Activated CD8-positive, alpha-beta memory T cell treated with anti-CD3 and anti-CD28 coated beads, Interleukin-2, amount 50 U/mL, for 1 hour (primary cell): Measurements from ENCODE around the gene TOM1L2.
"Not testable (repeated sequence)": the region's sequence is repeated elsewhere in the genome, so short reads cannot be mapped to it uniquely, and the experiment has no call there.

Source experiments
- DNase-seq: peaks from one replicate; pipeline ENCODE4 v3.0.0-alpha.2; 2020; ENCODE audit errors: extremely low read depth

The TOM1L2 gene

DNA sequence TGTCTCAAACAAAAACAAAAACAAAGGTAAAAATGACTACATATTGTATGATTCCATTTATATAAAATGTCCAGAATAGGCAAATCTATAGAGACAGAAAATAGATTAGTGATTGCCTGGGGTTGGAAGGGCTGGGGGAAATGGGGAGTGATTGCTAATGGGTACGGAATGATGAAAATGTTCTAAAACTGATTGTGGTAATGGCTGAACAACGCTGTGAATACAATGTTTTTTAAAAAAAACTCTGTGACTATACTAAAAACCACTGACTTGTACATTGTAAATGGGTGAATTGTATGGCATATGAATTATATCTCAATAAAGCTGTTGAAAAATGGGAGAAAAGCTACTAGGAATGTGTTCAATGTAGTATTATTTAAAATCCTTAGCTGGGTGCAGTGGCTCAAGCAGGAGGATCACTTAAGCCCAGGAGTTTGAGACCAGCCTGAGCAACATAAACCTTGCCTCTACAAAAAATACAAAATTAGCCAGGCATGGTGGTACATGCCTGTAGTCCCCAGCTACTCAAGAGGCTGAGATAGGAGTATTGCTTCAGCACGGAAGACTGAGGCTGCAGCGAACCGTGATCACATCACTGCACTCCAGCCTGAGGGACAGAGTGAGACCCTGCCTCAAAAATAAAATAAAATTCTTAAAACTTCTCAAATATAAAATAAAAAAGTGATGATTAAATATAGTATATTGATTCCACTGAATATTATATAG, 47.9 kb downstream of the TOM1L2 start:
- DNase-seq: no peak

DNA sequence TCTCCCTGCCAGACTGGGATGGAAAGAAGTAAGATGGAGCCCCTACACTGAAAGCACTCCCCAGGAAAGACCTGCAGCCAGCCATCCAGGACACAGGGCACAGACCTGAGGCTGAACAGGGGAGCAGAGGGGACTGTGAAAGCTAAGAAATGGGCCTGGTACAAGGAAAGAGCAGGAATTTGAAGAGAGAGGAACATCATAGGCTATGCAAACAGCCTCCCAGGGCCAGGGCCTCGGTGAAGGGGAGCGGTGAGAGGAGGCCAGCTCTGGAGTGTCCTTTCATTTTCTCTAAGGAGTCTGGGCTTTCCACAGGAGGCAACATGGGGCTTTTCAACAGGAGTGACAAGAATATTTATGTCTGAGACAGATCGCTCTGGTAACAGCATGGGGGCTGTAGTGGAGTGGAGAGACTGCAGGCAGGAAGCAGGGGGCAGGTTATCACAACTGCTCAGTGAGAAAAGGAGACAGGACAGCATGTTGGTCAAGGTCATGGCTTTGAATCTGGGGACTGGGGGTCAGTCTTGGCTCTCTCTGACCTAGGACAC, 50.1 kb downstream of the TOM1L2 start:
- DNase-seq: no peak

DNA sequence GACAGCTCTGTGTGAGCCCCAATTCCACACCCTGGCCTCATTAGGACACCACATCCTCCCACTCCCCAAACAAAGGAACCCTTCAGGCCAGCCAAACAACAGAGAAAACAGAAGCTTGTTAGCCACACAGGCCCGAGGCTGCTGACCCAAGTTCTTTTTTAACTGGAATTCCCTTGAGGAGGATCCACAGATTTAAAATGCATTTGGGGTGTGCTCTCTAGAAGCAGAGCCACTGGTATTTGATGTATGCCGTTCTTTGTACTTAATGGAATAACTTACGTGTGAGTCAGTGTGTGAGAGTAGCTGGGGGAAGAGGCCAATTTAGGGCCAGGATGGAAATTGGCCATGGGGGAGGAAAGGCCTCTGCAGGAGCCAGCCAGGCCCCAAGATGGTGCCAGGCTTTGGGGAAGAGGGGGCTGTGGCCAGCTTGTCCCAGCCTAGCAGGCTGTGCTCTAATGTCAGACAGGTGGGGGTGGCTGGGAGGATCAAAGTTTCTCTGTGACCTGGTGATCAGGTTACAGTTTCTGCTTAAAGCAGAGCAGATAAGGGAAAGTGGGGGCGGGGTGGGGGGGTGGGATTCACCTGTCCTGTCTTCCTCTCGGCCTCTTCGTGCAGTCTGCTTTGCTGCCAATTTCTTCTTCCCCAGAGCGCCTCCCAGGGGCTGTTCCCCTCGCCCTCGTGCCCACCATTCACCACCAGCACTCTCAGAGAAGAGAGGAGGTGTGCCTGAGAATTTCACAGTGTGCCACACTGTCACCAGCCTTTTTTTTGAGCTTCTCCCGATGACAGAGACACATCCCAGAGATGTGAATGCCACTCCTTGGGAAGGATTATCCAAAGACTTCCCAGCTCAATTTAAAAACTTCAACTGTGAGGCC, 50.8 kb downstream of the TOM1L2 start:
- DNase-seq: no peak

DNA sequence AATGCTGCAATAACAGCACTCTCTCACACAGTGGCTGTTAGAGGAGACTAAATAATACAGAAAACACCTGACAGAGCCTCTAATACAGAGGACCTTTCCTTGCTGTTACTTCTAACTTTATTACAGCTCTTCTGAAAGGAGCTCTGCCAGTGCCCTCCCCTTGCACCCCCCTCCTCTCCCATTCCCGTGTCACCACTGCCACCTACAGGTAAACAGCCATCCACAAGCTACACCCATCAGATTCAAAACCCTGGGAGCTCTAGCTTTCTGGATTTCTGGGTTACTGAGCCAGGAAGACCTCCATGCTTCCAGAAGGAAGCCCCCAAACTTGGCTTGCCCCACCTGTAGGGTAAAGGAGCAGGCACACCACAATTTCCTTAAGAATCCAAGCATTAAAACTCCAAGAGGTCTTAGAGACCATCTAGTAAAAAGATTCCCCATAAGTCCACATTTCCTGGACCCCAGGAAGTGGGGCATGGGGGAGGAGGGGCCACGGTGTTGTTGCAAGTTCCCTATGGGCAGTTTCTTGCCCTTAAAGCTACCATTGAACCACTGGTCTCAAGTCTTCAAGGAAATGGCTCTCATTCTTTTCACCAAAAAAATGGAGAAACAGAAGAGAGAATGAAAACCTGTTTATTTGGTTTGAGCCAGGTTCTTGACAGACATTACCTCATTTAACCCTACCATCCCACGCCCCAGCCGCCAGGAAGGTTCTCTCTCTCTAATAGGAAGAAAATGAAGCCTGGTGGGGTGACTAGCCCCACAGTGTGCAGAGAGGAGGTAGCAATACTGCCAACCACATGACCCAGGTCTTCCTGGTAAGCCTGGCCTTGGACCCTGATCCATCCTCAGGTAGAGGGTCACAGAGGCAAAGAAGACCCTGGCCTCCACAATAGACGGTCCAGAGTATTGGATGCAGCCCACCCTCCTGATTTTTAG, 52.8 kb downstream of the TOM1L2 start:
- DNase-seq: peak; percentile 48

DNA sequence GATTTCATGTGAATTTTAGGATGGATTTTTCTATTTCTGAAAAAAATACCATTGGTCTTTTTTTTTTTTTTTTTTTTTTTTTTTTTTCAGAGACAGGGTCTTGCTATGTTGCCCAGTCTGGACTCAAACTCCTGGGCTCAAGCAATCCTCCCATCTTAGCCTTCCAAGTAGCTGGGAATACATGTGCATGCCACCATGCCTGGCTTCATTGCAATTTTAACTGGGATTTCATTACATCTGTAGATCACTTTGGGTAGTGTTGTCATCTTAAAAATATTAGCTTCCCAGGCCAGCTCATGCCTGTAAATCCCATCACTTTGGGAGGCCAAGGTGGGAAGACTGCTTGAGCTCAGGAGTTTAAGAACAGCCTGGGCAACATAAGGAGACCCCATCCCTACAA, 54.8 kb downstream of the TOM1L2 start:
- no peak for DNase-seq

DNA sequence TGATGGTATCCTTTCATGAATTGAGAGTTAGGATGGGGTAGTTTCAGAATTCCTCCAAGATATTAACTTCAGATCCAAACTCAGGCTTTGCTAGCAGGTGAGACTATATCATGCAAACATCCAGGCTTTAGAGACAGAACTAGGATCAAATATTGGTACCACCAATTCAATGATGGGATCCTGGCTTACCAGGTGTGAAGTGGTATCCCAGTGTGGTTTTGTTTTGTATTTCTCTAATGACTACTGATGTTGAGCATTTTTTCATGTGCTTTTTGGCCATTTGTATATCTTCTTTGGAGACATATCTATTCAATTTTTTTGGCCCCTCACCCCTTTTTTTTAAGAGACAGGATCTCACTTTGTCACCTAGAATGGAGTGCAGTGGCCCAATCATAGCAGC, 57.0 kb downstream of the TOM1L2 start:
- DNase-seq: no peak

DNA sequence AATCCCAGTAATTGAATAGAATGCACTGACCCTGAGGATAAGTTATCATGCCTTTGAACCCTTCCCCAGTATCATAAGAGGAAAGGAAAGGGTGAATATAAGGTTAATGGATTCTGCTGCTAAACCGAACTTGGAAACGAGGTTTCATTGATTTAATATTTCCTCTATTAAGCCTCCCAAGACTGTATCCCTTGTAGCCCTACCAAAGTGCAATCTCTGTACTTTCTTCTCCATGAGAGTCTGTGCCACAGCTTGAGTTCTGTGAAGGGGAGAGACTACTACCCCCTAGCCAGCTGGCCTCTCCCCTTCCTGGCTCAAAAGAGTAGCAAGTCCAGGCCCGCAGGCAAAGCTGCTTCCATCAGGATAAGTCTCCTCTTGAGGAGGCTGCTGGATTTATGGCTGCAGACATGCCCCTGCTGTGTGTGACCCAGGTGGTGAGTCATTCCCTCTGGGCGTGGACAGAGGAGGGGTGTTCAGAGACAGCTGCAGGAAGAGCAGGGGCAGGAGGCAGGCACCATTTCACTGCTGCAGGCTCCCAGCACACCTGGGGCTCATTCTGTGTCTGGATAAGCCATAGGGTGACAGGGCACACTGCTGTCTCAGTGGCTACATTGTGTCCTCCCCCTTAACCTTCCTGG, 58.4 kb downstream of the TOM1L2 start:
- DNase-seq: no peak

DNA sequence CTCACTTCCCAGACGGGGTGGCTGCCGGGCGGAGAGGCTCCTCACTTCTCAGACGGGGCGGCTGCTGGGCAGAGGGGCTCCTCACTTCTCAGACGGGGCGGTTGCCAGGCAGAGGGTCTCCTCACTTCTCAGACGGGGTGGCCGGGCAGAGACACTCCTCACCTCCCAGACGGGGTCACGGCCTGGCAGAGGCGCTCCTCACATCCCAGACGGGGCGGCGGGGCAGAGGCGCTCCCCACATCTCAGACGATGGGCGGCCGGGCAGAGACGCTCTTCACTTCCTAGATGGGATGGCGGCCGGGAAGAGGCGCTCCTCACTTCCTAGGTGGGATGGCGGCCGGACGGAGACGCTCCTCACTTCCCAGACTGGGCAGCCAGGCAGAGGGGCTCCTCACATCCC, 59.9 kb downstream of the TOM1L2 start:
- not testable (repeated sequence) for DNase-seq

DNA sequence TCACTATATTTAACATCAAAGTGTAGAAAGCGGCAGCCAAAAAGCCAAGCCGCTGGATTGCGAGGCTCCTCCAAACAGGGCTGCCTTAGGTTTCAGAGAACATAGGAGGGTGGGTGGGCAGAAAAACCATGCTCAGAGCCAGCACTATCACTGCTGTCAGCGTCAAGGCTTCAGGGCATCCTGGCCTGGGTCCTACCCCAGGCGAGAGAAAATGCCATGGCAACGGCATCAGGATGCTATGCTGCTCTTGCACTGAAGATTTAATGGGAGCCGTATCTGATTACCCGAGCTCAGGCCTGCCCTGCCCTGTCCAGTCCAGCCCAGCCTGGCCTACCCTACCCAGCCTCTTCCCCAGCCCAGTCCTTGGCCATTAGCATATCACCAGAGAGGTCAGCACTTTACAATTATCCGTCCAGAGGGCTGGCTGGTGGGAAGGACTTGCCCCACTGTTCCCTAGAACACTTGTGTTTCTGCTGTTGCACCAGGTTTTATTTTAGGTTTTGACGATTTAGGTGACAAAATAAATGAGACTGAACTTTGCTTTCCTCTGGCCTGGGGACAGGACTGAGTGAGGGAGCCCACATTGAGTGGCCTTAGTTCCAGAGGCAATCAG, 61.1 kb downstream of the TOM1L2 start:
- no peak for DNase-seq

DNA sequence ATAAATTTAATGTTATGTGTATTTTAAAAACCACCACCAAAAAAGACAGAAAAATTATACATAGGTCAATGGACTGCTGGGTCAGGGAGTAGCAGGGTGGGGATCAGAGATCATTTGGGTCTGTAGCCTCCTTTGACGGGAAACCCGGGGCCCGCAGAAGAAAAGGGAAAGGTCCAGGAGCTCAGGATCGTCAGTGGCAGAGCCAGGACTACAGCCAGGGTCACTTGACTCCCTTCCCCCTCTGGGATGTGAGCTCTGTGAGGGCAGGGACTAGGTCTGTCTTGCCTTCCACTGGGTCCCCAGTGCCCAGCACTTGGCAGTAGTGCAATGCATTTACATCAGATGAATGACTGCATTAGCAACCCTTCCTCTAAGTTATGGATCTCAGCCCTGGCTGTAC, 62.1 kb downstream of the TOM1L2 start:
- DNase-seq: no peak

DNA sequence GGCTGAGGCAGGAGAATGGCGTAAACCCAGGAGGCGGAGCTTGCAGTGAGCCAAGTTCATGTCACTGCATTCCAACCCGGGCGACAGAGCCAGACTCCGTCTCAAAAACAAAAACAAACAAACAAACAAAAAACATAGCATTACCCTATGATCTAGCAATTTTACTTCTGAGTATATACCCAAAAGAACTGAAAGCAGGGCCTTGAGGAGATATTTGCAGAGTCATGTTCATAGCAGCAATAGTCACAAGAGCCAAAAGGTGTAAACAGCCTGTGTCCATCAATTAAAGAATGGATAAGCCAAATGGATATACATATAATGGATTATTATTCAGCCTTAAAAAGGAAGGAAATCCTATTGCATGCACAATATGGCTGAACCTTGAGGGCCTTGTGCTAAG, 63.1 kb downstream of the TOM1L2 start:
- DNase-seq: no peak

DNA sequence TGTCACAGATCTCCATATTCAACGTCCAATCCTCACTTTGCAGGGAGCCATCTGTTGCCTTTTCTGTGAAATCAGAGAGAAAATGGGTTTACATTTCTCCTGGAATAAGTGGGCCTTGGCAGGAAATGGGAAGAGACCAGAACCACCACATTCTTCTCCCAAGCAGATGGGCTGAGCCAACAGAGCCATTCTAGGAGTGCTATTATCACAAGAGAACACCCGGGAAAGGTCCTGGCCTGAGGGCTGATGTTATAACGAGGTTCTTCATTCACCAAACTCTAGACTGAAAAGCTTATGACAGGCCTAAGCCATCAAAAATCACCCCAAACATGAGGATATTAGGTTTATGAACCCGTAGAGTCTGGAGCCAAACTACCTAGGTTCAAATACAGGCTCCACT, 64.7 kb downstream of the TOM1L2 start:
- DNase-seq: no peak

DNA sequence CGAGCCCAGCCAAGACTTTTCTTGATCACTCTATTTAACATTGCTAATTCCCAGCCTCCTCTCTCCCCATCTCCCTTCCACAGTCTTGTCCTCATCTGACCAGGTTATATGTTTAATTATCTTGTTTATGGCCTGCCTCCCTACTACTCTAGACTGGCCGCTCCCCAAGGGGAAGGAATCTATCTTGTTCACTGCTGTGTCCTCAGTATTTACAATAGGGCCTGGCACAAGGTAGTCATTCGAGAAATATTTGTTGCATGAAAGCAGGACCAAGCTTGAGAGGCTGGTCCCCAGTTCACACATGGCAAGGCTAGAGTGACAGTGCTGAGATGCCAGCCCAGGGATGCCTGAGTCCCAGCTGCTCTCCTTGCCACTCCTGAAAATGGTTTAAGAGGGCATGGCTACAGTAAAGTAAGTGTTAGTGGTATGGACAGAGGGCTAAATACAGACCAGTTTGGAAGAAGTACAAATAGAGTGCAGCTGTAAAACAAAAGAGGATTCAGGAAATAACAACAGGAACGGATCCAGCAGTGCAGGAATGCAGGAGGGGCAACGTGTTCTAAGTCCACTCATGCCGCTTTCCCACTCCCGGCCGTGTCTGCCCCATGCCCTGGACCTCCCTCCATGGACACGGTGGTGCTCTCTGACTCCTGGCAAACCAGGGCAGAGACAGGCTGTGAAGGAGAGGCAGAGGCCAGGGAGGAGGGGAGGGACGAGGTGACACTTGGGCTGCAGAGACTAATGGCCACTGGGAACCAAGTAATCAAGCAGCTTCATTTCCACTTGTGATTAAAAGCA, 65.6 kb downstream of the TOM1L2 start:
- DNase-seq: no peak

DNA sequence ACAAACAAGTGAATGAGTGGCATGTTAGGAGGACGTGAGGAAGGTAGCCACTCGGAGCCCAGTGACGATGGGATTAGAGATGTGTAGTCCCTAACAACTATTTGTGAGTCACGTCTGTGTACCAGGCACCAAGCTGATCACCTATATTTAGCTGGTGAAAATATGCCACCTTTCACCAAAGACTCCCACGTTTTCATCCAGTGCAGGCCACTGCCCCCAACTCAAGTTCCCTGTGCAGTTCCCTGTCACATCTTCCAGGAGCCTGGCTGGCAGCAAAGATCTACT, 67.2 kb downstream of the TOM1L2 start:
- no peak for DNase-seq

DNA sequence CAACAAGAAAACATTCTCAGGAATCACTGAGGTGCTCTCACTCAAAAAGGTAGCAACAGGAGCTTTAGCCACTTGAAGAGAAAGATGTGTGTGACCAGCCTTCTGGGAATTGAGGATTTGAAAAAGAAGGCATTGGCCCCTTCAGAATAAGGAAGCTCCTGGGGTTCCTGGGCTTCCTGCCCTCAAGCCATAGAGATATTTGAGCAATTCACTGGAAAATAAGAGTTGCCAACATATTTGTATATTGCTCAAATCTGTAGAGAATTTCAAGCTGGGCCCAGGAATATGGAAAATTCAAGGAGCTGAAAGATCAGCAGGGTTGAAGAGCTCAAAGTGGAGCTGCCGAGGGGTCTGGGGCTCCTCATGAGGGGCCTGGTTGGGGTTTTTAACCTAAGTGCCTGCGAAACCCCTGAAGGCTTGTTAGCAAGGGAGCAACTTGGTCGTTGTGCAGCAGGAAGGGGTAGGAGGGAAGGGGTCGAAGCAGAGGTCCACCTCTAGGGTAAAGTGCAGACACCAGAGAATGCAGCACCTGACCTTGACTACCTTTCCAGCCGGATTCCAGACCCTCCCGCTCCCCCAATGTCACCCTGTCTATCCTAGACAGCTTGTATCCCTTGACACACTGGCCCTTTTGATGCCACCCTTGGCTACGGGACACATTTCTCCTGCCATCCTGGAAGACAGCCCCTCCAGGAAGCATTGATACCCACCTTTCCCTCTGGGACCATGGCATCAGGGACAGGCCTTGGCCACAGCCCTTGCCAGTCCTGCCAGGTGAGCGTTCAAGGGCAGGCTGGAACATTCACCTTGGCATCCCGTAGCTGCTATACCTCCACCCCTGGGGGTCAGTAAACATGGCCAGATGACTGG, 67.8 kb downstream of the TOM1L2 start:
- DNase-seq: no peak

DNA sequence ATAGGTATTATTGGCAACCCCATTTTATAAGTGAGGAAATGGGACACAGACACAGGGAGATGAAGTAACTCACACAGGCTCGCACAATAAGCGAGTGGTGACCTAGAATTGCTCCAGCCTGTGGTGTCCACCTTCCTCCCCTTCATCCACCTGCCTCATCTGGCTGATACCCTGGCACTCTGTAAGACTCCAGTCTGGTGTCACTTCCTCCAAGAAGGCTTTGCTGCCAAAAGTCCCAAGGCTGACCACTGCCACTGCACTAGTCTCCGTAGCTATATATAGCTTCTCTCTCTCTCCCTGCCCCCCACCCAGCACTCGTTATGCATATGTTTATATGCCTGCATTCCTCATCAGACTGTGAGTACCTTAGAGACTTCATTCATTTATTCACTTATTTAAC, 69.3 kb downstream of the TOM1L2 start:
- no peak for DNase-seq

DNA sequence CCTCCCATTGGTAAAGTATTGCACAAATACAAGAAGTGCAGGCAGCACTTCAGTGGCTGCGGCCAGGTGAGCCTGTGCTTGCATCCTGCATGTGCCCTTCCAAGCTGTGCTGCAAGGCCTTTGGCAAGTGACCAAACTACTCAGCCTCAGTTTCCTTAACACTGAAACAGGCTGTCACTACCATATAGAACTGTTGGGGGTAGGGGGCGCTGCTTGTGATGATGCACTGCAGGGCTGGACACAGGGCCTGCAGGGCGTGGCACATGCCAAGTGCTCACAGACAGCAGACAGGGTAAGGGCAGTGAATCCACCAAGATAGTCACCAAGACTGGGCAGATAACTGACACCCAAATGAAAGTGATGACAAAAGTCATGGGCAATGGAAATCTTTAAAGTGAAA, 69.8 kb downstream of the TOM1L2 start:
- no peak for DNase-seq

DNA sequence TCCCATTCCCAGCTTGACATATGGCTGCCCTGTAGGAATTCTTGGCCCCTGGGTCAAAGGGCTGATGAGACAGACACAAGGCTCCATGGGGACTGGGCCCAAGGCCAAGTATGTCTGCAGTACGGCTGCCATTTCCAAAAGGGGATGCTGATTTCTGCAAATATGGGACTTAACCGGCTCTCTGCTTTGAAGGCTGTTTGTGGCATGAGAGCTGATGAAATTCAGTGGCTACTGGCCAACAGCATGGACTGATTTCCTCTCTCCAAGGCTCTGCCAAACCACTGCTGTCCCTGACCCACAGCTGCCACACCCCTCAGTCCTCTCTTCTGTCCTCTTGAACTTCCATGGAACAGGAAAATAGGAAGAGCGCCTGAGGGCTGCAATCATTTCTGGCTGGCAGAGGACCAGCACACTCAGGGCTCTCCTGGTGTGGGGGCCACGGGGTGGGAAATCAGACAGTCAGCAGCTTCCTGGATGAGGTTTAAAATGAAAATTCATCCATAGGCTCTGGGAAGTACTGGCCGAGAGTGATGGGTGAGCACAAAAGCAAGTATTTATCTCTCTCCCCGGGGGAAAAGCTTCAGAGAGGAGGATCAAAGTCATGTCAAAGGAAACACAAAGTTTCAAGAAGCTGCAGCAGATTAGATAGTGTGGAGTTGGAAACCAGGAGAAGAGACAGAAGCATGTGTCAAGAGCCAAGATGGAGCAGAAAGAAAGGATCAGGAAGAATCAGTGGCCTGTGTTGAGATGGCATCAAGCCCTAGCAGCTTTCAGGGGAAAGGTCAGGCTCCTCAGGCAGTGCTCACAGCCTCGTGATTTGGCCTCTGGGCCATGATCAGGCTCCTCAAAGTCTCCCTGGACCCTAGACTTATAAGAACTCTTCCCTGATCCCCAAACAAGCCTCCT, 71.3 kb downstream of the TOM1L2 start:
- no peak for DNase-seq
